ENCODE measurements around the gene RMND5A. TPM values are rescaled to one million over a fixed set of nuclear protein-coding genes. Genes with fewer than 3 reads are reported as not detected.

RMND5A gene
- total RNA-seq, 1 donor from 2014 or later: 45.0 TPM

- Mint-ChIP-seq H3K36me3 (no peaks in the 10 kb centered on the region), H3K4me1 (ENCODE audit: unreplicated experiment) (peaks cover 5% of the 10 kb centered on the region), H3K9me3 (no peaks in the 10 kb centered on the region), H3K4me3 (no peak overlapping the region), H3K27me3 (peaks cover 3% of the 10 kb centered on the region), H3K27ac (no peak overlapping the region)
- TF ChIP-seq CTCF (conservative IDR thresholded peaks at IDR 0.05): no peak
- DNase-seq (ENCODE audit: extremely low spot score, unreplicated experiment): no peak
These were observed 89.5 kb downstream of the RMND5A start for GRCh38 chr2:86809481-86810121.

- Mint-ChIP-seq H3K27me3 (no peaks in the 10 kb centered on the region), H3K9me3 (no peaks in the 10 kb centered on the region), H3K27ac (no peak overlapping the region), H3K4me1 (ENCODE audit: unreplicated experiment) (no peaks in the 10 kb centered on the region), H3K4me3 (no peak overlapping the region), H3K36me3 (no peaks in the 10 kb centered on the region)
- TF ChIP-seq CTCF (conservative IDR thresholded peaks at IDR 0.05): no peak
- DNase-seq (ENCODE audit: extremely low spot score, unreplicated experiment): no peak
These were observed 95.5 kb downstream of the RMND5A start for GRCh38 chr2:86815611-86816010.

GRCh38 chr2:86818114-86818801 lies 98.2 kb downstream of the RMND5A start:
- H3K27ac Mint-ChIP-seq: no peak overlapping the region
- H3K4me3 Mint-ChIP-seq: no peak overlapping the region
- H3K4me1 Mint-ChIP-seq (ENCODE audit: unreplicated experiment): no peaks in the 10 kb centered on the region
- no peak for DNase-seq (ENCODE audit: extremely low spot score, unreplicated experiment)
- no peaks in the 10 kb centered on the region for H3K27me3 Mint-ChIP-seq
- H3K9me3 Mint-ChIP-seq: no peaks in the 10 kb centered on the region
- TF ChIP-seq CTCF (conservative IDR thresholded peaks at IDR 0.05): no peak
- no peaks in the 10 kb centered on the region for H3K36me3 Mint-ChIP-seq

- Mint-ChIP-seq H3K4me3 (no peak overlapping the region), H3K27me3 (peaks cover 4% of the 10 kb centered on the region), H3K4me1 (ENCODE audit: unreplicated experiment) (peaks cover 5% of the 10 kb centered on the region), H3K9me3 (no peaks in the 10 kb centered on the region), H3K27ac (no peak overlapping the region), H3K36me3 (no peaks in the 10 kb centered on the region)
- TF ChIP-seq CTCF (conservative IDR thresholded peaks at IDR 0.05): no peak
- no peak for DNase-seq (ENCODE audit: extremely low spot score, unreplicated experiment)
These were observed 98.9 kb downstream of the RMND5A start for GRCh38 chr2:86818957-86819356.

- no peak overlapping the region for H3K27ac Mint-ChIP-seq
- H3K4me3 Mint-ChIP-seq: no peak overlapping the region
- TF ChIP-seq CTCF (conservative IDR thresholded peaks at IDR 0.05): no peak
- H3K36me3 Mint-ChIP-seq: no peaks in the 10 kb centered on the region
- no peak for DNase-seq (ENCODE audit: extremely low spot score, unreplicated experiment)
- peaks cover 5% of the 10 kb centered on the region for H3K4me1 Mint-ChIP-seq (ENCODE audit: unreplicated experiment)
- H3K27me3 Mint-ChIP-seq: peaks cover 4% of the 10 kb centered on the region
- H3K9me3 Mint-ChIP-seq: no peaks in the 10 kb centered on the region
These were observed 101.2 kb downstream of the RMND5A start for GRCh38 chr2:86821306-86821705.
